Inflammatory macrophage treated with lipopolysaccharide for 4 hours (primary cell): ENCODE data around the gene CNOT4.
"Not testable (repeated sequence)": the region's sequence is repeated elsewhere in the genome, so short reads cannot be mapped to it uniquely, and the experiment has no call there.

ENCODE experiments used
- DNase-seq: peaks from one replicate; pipeline ENCODE4 v3.0.0-alpha.2; 2020

CNOT4 gene

GRCh38 chr7:135512135-135512887 lies 2.4 kb upstream of the CNOT4 start:
- peak; percentile 87 for DNase-seq

- DNase-seq = peak; percentile 41
Measured at GRCh38 chr7:135510592-135511183, 786 bp upstream of the CNOT4 start.

- no peak for DNase-seq
Measured at GRCh38 chr7:135509589-135509838, 388 bp downstream of the CNOT4 start.

- DNase-seq = peak; percentile 46
Measured at GRCh38 chr7:135508883-135509588, 866 bp downstream of the CNOT4 start.

GRCh38 chr7:135501402-135501801 lies 8.5 kb downstream of the CNOT4 start:
- no peak for DNase-seq

- peak; percentile 78 for DNase-seq
Measured at GRCh38 chr7:135499818-135500217, 10.1 kb downstream of the CNOT4 start.

- not testable (repeated sequence) for DNase-seq
Measured at GRCh38 chr7:135497161-135497560, 12.7 kb downstream of the CNOT4 start.

GRCh38 chr7:135493362-135493761 lies 16.5 kb downstream of the CNOT4 start:
- peak; percentile 28 for DNase-seq

- DNase-seq = no peak
Measured at GRCh38 chr7:135492151-135492550, 17.8 kb downstream of the CNOT4 start.

GRCh38 chr7:135490783-135491182 lies 19.1 kb downstream of the CNOT4 start:
- DNase-seq = no peak

GRCh38 chr7:135489791-135490190 lies 20.1 kb downstream of the CNOT4 start:
- DNase-seq = no peak

GRCh38 chr7:135486261-135486920 lies 23.5 kb downstream of the CNOT4 start:
- DNase-seq = no peak

GRCh38 chr7:135481598-135481979 lies 28.3 kb downstream of the CNOT4 start:
- DNase-seq = no peak

GRCh38 chr7:135480966-135481597 lies 28.8 kb downstream of the CNOT4 start:
- DNase-seq = no peak

- no peak for DNase-seq
Measured at GRCh38 chr7:135475521-135475920, 34.4 kb downstream of the CNOT4 start.

GRCh38 chr7:135469705-135470104 lies 40.2 kb downstream of the CNOT4 start:
- DNase-seq = not testable (repeated sequence)

GRCh38 chr7:135467207-135467711 lies 42.6 kb downstream of the CNOT4 start:
- DNase-seq = no peak

GRCh38 chr7:135466442-135467206 lies 43.3 kb downstream of the CNOT4 start:
- no peak for DNase-seq

- DNase-seq = peak; percentile 38
Measured at GRCh38 chr7:135463908-135464307, 46.0 kb downstream of the CNOT4 start.

- DNase-seq = peak; percentile 14
Measured at GRCh38 chr7:135459951-135460567, 49.8 kb downstream of the CNOT4 start.

- no peak for DNase-seq
Measured at GRCh38 chr7:135459076-135459475, 50.8 kb downstream of the CNOT4 start.

GRCh38 chr7:135454060-135454459 lies 55.8 kb downstream of the CNOT4 start:
- DNase-seq = no peak
